GM18867 (cell line): Measurements from ENCODE around the gene ZNF75A.

Source experiments
- ATAC-seq: cut with Tn5 transposase; IDR thresholded peaks from one replicate; pipeline ENCODE4 v1.9.1; 2021; ENCODE audit warnings: mild to moderate bottlenecking, moderate library complexity; ENCODE audit not compliant: unreplicated experiment

ZNF75A gene

DNA sequence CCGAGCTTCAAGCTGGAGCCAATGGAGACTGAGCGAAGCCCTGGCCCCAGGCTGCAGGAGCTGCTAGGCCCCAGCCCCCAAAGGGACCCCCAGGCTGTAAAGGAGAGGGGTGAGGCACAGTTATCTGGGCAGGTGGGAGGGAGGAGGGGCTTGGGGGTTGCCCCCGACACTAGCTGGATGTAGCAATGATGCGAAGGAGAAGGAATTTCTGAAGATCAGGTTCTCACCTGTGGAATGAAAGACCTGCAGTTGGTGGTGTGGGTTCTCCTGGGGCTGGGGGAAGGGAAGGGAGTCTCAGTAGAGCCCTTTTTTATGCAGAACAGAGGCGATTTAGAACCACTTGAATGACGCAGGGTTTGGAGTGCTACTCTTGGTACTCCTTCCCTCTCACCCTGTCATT, 20.2 kb upstream of the ZNF75A start:
- no peak for ATAC-seq

DNA sequence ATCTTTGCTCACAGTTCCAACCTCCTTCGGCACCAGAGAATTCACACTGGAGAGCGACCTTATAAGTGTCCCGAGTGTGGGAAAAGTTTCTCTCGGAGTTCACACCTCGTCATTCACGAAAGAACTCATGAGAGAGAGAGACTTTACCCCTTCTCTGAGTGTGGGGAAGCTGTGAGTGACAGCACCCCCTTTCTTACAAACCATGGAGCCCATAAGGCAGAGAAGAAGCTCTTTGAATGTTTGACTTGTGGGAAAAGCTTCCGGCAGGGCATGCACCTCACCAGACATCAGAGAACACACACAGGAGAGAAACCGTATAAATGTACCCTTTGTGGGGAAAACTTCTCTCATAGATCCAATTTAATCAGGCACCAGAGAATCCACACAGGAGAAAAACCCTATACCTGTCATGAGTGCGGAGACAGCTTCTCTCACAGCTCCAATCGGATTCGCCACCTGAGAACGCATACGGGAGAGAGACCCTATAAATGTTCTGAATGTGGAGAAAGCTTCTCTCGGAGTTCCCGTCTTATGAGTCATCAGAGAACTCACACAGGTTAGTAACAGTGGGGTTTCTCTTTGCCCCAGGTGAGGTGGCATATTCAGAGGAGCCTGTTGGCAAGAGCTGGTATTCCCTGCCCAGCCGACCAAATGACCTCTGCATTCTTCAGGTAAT, 15.2 kb upstream of the ZNF75A start:
- no peak for ATAC-seq

DNA sequence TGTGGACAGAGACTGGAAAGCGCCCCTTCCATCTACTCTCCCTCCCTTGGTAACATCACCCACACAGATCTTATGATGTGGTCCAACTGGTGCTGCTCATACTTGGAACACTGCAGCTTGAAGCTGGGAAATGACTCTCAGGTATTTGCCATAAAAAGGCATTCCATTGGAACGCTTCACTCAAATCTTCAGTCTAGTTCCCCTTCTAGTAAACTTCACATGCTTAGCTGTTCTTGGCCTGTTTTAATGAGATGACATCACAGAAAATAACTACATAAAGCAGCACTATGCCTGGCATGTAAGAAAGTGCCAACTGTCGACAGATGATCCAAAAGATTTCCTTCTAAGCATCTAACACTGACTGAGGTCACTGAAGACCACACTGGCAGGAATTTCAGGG, 12.7 kb upstream of the ZNF75A start:
- no peak for ATAC-seq

DNA sequence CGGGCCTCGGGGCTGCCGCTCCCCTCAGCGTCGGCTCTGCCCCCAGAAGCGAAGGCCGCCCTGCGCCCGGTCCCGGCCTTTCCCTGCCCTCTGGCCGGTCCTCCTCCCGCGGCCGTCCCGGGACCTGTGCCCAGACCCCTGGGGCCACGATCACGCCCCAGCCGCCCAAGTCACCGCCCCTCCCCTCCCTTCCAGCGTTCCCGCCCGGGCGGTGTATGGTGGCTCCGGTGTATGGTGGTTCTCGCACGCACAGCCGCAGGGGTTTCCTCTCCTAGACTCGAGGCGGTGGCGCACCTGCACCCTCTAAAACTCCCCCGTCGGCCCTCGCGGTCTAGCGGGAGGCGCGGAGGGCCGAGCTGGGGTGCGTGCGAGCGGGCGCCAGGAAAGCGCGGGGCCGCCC, 10.1 kb upstream of the ZNF75A start:
- ATAC-seq = no peak

DNA sequence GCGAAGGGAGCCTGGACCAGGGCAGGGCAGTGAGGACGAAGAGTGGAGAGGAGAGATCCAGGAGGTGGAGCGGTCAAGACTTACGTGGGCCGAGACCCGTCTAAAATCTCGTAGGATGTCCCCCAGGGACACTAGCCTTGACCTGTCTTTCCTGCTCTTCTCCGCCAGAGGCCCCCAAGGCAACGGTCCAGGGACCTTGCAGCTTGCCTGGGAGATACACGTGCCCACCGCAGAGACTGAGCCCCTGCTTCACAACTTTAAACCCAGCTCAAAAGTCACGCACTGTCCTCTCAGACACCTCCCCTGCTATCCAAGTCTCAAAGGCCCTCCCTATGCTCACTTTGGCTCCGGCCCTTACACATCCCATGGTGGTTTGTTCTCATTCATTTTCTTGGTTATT, 9.5 kb upstream of the ZNF75A start:
- no peak for ATAC-seq

DNA sequence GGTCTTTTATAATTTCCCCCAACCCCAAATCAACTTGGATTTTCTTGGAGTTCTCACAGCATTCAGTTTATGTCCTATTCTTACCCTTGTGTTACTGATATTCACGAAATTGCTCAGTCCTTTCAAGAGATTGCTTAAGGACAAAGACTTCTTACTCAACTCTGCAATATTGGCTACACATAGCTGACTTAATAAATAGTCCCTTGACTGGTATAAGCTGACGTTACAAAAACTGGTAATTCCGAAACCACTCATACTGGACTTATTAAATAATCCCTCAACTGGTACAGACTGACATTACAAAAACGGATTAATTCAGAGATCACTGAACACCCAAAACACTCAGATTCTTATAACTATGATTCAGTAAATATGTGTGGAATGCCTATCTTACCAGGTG, 927 bp upstream of the ZNF75A start:
- no peak for ATAC-seq

DNA sequence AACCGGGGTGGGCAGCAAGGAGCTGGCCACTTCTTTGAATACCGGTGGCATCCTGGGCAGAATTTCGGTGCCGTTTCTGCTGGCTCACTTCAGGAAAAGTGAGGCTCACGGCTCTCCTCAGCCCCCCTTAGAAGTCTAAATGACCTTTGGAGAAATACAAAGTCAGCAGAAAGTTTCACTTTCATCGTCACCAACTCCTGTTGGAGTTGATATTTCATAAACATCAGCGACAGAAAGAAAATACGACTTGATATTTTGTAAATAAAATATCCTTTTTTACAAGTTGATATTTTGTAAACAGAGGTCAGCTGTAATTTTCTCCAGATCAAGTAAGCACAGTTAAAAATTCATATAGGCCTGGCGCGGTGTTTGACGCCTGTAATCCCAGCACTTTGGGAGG, 781 bp downstream of the ZNF75A start:
- no peak for ATAC-seq

DNA sequence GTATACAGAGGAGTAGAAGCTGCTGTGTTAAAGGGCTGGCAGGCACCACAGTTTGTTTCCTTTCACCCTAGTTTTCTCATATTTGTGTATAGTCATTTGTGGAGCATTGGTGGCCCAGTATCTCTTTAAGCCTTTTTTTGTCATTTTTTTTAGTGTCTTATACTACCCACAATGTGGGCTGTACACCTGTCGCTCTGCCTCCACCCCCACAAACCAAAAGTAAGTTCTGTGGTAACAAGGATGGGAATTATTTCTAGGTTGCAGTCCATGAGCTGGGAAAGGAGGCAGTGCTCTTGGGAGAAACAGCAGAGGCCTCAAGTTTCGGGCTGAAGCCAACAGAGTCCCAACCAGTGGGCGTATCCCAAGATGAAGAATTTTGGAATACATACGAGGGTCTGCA, 6.2 kb downstream of the ZNF75A start:
- no peak for ATAC-seq

DNA sequence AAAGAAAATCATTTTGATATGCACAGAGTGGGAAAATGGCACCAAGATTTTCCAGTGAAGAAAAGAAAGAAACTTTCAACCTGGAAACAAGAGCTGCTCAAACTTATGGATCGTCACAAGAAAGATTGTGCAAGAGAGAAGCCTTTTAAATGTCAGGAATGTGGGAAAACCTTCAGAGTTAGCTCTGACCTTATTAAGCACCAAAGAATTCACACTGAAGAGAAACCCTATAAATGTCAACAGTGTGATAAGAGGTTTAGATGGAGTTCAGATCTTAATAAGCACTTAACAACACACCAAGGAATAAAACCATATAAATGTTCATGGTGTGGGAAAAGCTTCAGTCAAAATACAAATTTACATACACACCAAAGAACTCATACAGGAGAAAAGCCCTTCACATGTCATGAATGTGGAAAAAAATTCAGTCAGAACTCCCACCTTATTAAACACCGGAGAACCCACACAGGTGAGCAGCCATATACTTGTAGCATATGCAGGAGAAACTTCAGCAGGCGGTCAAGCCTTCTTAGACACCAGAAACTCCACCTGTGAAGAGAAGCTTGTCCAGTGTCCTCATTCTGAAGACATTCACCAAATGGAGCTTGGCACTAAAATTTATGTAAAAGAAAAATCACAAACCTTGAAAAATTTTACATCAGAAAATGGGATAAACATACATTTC, 12.2 kb downstream of the ZNF75A start:
- no peak for ATAC-seq

DNA sequence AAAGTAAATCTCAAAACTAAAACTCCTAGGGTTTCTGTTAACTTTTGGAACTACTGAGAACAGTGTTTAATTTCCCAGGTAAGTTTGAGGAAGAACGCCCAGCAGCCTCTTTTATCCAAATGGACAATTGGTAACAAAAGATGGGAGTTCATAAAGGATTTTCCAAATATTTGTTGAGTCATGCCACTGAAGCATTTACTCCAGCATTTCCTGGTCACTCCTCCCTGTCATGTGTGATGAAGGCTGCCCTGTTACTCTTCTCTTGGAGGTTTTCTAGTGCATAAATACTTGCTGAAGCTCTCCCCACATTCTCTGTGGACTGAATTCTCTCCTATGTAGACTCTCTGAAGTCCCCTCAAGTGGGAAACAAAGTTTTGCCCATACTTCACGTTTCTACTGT, 16.5 kb downstream of the ZNF75A start:
- ATAC-seq = no peak

DNA sequence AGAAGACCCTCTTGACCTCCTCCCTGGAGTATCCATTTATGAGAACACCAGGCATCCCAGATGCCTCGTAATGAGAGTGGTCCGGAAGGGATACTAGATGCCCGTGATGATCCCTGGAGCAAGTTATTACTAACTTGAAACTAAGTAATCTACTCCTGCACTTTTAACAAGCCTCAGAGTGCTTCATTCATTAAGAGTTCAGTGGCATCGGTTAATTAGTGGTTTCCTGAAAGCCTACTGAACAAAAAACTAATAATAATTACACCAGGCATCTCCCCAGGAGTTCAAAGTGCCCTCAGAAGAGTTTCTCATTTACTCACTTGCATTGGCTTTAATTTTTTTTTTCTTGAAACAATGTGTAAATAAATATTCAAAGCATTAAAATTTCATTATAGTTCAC, 22.2 kb downstream of the ZNF75A start:
- ATAC-seq = no peak

DNA sequence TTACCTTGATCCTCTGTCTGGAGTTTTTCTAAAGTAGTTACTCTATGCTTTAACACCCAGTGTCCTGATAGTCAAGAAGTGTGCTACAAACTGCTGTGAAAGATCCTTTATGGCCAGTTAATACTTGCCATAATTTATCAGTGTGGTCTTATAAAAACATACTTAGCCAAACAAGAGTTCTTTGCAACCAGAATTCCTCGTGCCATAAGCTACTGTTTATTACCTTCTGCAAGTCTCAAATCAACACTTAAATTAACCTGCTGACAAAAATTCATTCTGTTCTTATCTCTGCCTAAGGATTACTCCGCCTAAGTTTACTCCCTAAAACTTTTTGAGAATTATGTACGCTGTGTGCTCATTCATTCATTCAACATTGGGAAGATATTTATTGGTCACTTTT, 22.8 kb downstream of the ZNF75A start:
- no peak for ATAC-seq

DNA sequence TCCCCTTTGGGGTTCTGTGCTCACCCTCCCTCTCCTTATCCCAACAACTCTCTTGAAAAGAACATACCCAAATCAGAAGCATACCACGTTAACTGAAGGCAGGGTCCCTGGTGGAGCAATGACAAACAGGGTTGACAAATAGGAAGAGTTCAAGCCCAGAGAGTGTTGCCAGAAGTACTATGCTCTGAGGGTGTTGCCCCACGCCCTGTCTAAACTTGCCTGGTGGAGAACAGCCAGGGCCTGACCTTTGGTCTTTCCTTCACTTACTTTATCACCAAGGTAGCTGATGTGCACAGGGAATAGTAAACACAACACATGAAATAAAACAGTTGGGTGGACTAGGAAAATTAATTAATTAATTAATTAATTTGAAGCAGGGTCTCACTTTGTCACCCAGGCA, 23.3 kb downstream of the ZNF75A start:
- ATAC-seq = no peak

DNA sequence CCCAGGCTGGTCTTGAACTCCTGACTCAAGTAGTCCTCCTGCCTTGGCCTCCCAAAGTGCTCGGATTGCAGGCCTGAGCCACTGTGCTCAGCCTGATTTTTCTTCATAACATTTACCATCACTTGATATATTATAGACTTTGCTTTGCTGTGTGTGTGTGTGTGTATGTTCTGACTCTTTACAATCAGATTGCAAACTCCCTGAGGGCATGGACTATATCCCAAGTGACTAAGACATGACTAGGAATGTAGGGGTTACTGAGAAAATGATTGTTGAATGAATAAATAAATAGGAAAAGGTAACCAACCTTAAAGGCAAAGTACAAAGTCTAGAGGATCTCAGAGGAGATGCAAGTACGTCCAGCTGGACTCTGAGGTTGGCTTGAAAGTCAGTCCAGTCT, 40.7 kb downstream of the ZNF75A start:
- no peak for ATAC-seq

DNA sequence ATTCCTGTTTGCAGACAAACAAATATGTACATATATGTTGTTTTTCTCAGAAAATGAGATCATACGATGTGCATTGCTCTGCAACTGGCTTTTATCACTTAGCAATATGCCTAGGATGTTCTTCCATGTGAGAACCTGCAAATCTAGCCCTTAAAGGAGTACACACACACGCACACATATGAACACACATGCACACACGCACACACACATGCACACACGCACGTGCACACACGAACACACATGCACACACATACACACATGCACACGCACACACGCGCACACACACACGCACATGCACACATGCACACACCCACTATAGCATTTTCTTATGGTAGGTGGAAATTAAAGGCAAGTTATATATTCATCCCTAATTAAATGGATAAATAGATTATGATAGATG, 42.3 kb downstream of the ZNF75A start:
- no peak for ATAC-seq

DNA sequence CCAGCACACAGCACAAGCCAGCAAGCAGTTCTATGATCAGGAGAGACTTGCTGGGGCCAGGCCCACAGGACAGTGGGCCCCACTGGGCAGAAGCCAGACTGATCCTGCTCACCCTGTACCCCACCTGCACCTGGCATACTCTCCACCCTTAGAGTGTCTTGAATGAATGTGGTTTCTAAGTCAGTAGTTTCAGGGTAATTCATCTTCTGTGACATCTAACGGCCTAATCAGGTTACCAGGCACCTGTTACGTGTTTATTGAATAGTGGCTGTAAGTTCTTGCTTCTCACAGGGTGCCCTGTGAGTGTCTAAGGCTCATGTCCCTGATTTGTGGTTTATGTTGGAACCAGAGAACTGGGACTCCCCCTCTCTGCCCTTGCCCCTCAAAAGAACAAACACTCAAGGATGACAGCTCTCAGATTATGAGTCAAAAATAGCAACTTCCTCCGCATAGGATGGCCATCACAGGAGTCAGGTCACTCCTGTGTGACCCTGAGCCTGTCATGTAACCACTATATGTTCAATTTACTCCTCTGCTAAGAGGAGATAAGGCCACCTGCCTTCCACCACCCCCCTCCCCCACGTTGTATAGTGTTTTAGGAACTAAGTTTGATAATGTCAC, 43.4 kb downstream of the ZNF75A start:
- ATAC-seq = no peak

DNA sequence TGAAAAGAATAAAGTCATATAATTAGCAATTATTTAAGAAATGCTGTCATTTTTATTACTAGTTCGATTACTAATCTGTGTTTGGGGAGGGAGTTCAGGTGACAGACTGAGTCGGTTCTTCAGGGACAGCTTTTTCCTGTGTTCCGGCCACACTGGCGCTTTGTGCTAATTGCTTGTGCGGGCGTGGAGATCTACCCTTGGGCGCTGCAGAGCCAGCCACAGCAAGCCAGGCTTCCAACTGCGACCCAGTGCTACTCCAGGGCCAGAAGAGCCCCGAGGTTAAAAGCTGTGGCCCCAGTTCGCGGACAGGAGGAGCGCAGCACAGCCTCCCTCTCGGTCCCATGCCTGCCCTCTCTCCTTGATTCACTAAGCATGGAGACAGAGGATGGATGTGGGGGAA, 43.9 kb downstream of the ZNF75A start:
- no peak for ATAC-seq

DNA sequence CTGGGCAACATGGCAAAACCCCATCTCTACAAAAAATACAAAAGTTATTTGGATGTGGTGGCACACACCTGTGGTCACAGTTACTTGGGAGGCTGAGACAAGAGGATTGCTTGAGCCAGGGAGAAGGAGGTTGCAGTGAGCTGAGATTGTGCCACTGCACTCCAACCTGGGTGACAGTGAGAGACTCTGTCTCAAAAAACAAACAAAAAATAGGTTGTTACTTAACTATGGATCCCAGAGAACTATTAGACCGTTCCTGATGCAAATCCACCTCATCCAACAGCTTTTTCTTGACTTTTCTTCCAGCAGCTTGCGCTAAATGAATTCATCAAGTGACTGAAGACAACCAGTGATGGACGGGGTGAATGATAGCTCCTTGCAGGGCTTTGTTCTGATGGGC, 50.3 kb downstream of the ZNF75A start, which contains the start of gene OR2C1:
Gene OR2C1 (plus strand): TSS at position 301 of the 400 bp plus-strand sequence. CDS start 52 bp downstream, at position 353.
- no peak for ATAC-seq

DNA sequence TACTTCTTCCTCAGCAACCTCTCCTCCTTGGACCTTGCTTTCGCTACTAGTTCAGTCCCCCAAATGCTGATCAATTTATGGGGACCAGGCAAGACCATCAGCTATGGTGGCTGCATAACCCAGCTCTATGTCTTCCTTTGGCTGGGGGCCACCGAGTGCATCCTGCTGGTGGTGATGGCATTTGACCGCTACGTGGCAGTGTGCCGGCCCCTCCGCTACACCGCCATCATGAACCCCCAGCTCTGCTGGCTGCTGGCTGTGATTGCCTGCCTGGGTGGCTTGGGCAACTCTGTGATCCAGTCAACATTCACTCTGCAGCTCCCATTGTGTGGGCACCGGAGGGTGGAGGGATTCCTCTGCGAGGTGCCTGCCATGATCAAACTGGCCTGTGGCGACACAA, 50.8 kb downstream of the ZNF75A start:
- no peak for ATAC-seq

DNA sequence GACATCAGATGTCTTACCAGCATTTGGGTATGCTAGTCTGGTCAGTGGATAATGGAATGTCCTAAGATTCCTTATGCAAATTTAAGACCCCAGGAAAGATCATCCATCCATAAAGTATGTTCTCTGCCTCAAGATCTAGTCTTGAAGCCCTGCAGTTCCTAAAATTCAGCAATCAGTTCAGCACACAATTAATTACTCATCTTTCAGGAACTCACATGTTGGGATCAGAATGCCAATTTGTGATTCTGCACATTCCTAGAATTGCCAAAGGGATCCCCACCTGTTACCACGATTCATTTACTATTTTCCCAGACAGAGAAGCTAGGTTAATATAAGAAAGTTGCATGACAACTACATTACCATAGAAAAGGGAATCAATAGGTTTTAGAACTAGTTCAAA, 53.6 kb downstream of the ZNF75A start:
- no peak for ATAC-seq

DNA sequence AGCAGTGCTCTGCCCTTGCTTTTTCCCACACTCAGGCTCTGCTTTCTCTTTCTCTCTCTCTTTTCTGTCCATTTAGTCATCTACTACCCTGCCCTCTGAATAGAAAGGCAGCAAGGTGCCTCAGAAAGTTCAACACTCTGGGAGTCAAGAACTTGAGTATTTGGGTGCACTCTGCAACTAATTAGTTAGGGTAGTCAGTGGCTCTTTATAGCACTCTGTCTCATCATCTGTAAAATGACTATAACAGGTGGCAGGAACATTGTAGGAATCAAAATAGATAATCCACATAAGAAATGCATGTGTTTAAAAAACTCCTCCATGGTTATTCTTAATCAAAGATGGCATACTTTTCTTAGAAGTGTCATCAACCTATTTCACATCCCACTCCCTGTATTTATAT, 57.6 kb downstream of the ZNF75A start:
- no peak for ATAC-seq

DNA sequence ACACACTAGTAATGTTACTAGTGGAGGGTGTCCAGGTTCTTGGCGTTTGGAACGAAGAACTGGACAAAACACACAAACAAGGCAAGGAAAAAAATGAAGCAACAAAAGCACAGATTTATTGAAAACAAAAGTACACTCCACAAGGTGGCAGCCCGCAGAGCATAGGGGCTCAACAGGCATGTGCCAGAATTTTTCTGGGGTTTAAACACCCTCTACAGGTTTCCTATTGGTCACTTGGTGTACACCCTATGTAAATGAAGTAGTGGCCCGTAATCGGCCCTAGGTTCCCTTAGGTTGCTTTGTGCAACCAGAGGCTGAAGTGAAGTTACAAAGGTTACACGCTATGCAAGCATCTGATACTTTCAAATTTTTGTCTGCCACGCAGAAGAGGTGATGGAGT, 58.5 kb downstream of the ZNF75A start:
- no peak for ATAC-seq
